Mammary epithelial cell (primary cell): ENCODE measurements around the gene PCSK6.

Experiments
- CTCF ChIP-seq, 2 donors: IDR thresholded peaks in 1 of 2; conservative IDR thresholded peaks in 1 of 2; 2 replicates each; pipeline ENCODE4 v1.5.1; 2011 to 2012; ENCODE audit warnings: inconsistent platforms in 2 of 2, low read length in 2 of 2, mild to moderate bottlenecking in 2 of 2, control low read depth in 1 of 2, low read depth in 1 of 2; ENCODE audit not compliant: insufficient read depth in 1 of 2; ENCODE audit errors: extremely low read depth in 1 of 2
- EZH2 ChIP-seq: IDR thresholded peaks from 2 replicates; pipeline ENCODE4 v1.6.1; 2012; ENCODE audit warnings: low read length, inconsistent platforms, borderline replicate concordance

DNA sequence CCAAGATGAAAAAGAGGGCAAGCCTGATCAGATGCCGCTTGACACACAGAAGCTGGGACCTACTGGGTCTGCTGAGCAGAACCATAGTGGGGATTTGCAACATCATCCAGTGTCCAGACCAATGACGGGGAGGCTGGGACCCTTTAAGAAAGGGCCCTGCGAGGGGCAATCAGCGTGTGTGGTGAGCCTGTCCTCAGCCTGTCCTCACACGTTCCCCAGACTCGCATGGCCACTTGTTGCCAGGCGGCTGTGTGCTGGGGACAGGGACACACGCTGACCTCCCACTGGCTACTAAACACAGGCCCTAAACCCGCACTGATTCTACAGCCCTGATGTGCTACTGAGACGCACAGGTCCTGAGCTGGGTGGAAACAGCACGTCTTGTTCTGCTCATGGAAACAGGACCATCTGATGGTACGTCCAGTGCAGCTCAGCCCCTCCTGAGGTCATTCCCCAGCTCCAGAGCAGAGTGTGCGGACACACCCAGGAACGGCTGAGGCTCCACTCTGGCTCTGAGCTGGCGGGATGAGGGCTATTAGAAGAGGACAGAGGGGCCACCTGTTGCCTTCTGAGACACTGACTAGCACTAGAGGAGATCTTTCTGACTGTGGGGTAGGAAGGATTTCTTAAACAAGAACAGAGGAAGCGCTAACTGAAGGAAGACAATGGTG is 24.4 kb downstream of the PCSK6 start:
- TF ChIP-seq CTCF (conservative IDR thresholded peaks at IDR 0.05 in 1 of 2, IDR thresholded peaks at IDR 0.05 in 1 of 2; ENCODE audit: extremely low read depth in 1 of 2, insufficient read depth in 1 of 2, low read depth in 1 of 2, low read length in 2 of 2): no peak
- no peak for TF ChIP-seq EZH2
